ENCODE measurements around the gene RSPH6A. TPM values are rescaled to one million over a fixed set of nuclear protein-coding genes. Genes with fewer than 3 reads are reported as not detected.

RSPH6A gene
- total and polyA plus RNA-seq, 2 of the 4 experiments (the other 2 are of a cell fraction), result under 0.01 to 0.09 TPM

DNA sequence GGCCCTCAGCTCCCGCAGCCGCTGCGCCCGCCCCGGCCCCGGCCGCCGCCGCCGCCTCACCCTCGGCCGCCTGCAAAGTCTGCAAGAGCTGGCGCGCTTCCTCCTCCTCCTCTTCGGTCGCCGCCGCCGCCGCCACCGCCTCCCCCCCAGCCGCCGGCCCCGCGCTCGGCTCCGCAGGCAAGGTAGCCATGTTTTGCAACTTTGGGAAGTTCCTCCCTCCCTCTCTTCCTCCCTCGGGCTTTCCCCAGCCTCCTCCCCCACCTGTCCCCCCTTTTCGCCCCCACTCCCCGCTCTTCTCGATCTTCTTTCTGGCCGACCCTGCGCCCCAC lies 46.5 kb downstream of the RSPH6A start:
- no TSS peak for BruUV-seq (replicated peaks)
- peak; percentile 41 for DNase-seq
- POLR2A ChIA-PET (ENCODE audit: unreplicated experiment), result interaction anchor here (0.8 to 1.2 kb wide), 4 partner anchors 24 to 76 kb away, joined by 3 to 6 read pairs (median 5); partner anchors contain the start of genes DMWD, QPCTL and SNRPD2

More for the DNA sequence above, 46.5 kb downstream of the RSPH6A start:
- no peaks in the 10 kb centered on the region for H3K9me3 ChIP-seq (ENCODE audit: control insufficient read depth, insufficient read depth, low read length)
- peak overlapping the region; percentile 63 for H2BK120ac ChIP-seq (ENCODE audit: low read depth, low read length)
- H3K27me3 ChIP-seq (ENCODE audit: control insufficient read depth, insufficient read depth, low read length), result no peaks in the 10 kb centered on the region
- H3K36me3 ChIP-seq (ENCODE audit: control insufficient read depth, insufficient read depth, low read length), result peaks cover 8% of the 10 kb centered on the region; the same call in 1 of the 2 replicates
- H3K4me1 ChIP-seq (ENCODE audit: control insufficient read depth, insufficient read depth, low read length), result peaks cover 22% of the 10 kb centered on the region
- dilution Hi-C loops (cut with HindIII; ENCODE audit: low sequenced_read_pairs, unreplicated experiment), result no loop called here
- peak overlapping the region; percentile 72 for H3K18ac ChIP-seq (ENCODE audit: low read depth, low read length)
- ATAC-seq (ENCODE audit: low read depth), result no peak
- H4K20me1 ChIP-seq (ENCODE audit: insufficient read depth, low read length), result peaks cover 12% of the 10 kb centered on the region
- H3K79me1 ChIP-seq (ENCODE audit: low read depth in 1 of 2, low read length in 2 of 2), result peaks cover 4 to 20% of the 10 kb centered on the region in 2 experiments; a peak in 1 of 4 replicates
- H4K5ac ChIP-seq (ENCODE audit: low read depth, low read length), result peak overlapping the region; percentile 78
- CTCF ChIA-PET, result interaction anchor here (1.3 to 3.0 kb wide), 2 partner anchors 31 to 49 kb away, joined by 4 to 24 read pairs; no protein-coding TSS in a partner anchor
- WGBS, 2 experiments (ENCODE audit: extremely low coverage in 2 of 2, insufficient read length in 1 of 2), result 0% methylated on average over 13 of the region's 33 CpGs; no CpG with 5 or more reads in 1 of the 2 experiments
- H4K8ac ChIP-seq (ENCODE audit: low read depth in 2 of 2, low read length in 2 of 2), result peak overlapping the region; percentile 15 to 82; a peak in 3 of 4 replicates
- H3K9me1 ChIP-seq (ENCODE audit: insufficient read depth, low read length), result no peaks in the 10 kb centered on the region; the same call in 1 of the 2 replicates
- peak overlapping the region; percentile 57 for H3K23ac ChIP-seq (ENCODE audit: low read depth, low read length)
- H3K9ac ChIP-seq (ENCODE audit: low read depth, low read length), result peak overlapping the region; percentile 94
- H2AK9ac ChIP-seq (replicated peaks; ENCODE audit: low read depth, low read length, poor library complexity), result peak overlapping the region; percentile 98
- H2BK5ac ChIP-seq (ENCODE audit: low read depth, low read length, poor library complexity, severe bottlenecking), result peak overlapping the region; percentile 97
- H2AK5ac ChIP-seq (ENCODE audit: low read depth, low read length), result peak overlapping the region; percentile 73
- peak overlapping the region; percentile 98 for H3K27ac ChIP-seq (ENCODE audit: insufficient read depth, low read length)
- TF ChIP-seq POLR2A (IDR thresholded peaks at IDR 0.05; ENCODE audit: low read depth, low read length) (no peak; the same call in 1 of the 2 replicates), RCOR1 (IDR thresholded peaks at IDR 0.05; ENCODE audit: insufficient replicate concordance, low read length) (no peak), NFE2L2 (IDR thresholded peaks at IDR 0.05; ENCODE audit: low read depth, low read length) (no peak), FOS (IDR thresholded peaks at IDR 0.05; ENCODE audit: low read depth, low read length) (no peak), MXI1 (IDR thresholded peaks at IDR 0.05; ENCODE audit: borderline replicate concordance, low read depth, low read length) (no peak), RAD21 (IDR thresholded peaks at IDR 0.05; ENCODE audit: low read length) (no peak)
- TF ChIP-seq, protein P1, sequence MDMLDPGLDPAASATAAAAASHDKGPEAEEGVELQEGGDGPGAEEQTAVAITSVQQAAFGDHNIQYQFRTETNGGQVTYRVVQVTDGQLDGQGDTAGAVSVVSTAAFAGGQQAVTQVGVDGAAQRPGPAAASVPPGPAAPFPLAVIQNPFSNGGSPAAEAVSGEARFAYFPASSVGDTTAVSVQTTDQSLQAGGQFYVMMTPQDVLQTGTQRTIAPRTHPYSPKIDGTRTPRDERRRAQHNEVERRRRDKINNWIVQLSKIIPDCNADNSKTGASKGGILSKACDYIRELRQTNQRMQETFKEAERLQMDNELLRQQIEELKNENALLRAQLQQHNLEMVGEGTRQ (IDR thresholded peaks at IDR 0.05; ENCODE audit: low read depth, low read length), result no peak
- H2BK15ac ChIP-seq (ENCODE audit: low read depth, low read length), result no peak overlapping the region; the same call in 2 of the 3 replicates
- in situ Hi-C loops (cut with MboI; ENCODE audit: low sequenced_read_pairs), result no loop called here
- H3K4me2 ChIP-seq (ENCODE audit: low read depth, low read length), result peak overlapping the region; percentile 87
- peak overlapping the region; percentile 92 for H4K91ac ChIP-seq (ENCODE audit: insufficient read depth, low read depth, low read length)
- peak overlapping the region; percentile 89 for H3K4ac ChIP-seq (ENCODE audit: low read depth, low read length)
- peak overlapping the region; percentile 62 for H3K4me3 ChIP-seq (ENCODE audit: insufficient read depth, low read depth, low read length)
- no peak overlapping the region for H2BK20ac ChIP-seq (ENCODE audit: low read depth, low read length)
- intact Hi-C loops (cut with micrococcal nuclease), result loop anchor here (2.0 kb wide), 1 partner anchor 76 kb away; the partner anchor contains the start of gene QPCTL
- H3K14ac ChIP-seq (replicated peaks; ENCODE audit: low read depth, low read length), result peak overlapping the region; percentile 65
- peak overlapping the region; percentile 94 for H2AFZ ChIP-seq (replicated peaks; ENCODE audit: low read length, poor library complexity)
- peak overlapping the region; percentile 74 for H3K56ac ChIP-seq (ENCODE audit: extremely low read depth, insufficient read depth, low read length)

Measured in IMR-90 (cell line).